HG03521 (cell line): ENCODE data around the gene CASTOR1.

ENCODE experiments used
- ATAC-seq: cut with Tn5 transposase; IDR thresholded peaks from one replicate; pipeline ENCODE4 v1.9.1; 2021; ENCODE audit warnings: mild to moderate bottlenecking, moderate library complexity; ENCODE audit not compliant: unreplicated experiment

The CASTOR1 gene

DNA sequence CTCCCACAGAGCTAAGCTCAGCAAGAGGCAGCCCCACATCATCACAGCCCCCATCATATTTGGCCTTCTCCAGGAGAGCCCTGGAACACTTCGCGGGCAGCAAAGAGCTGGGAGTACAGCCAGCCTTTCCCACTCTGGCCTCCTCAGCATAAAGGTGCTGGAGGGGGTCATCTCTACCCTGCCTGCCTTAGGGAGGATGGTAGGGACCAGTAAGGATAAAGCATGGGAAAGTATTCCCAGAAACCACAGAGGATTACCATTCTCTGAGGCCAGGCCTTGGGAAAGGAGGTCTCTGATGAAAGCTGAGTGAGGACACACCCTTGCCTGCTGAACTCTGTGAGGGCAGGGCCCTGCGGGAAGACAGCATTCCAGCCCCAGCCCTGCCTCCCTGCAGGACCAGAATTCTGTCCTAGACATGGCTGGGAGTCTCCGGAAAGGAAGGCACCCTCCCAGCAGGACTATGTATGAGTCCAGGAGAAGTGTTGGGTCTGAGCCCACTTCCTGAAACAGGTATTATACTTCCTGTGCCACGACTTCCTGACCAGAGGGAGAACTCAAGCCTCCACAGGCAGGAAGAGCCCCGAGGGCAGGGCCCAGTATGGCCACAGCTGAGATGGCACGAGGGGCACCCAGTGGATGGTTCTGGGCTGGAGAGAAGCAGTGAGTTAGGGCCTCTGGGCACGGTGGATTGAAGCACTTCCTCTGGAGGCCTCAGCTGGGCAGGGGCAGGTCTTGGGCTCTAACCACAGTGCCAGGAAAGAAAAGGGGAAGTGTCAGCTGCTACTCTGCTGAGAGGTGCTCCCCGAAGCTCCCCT is 12.9 kb upstream of the CASTOR1 start:
- no peak for ATAC-seq

DNA sequence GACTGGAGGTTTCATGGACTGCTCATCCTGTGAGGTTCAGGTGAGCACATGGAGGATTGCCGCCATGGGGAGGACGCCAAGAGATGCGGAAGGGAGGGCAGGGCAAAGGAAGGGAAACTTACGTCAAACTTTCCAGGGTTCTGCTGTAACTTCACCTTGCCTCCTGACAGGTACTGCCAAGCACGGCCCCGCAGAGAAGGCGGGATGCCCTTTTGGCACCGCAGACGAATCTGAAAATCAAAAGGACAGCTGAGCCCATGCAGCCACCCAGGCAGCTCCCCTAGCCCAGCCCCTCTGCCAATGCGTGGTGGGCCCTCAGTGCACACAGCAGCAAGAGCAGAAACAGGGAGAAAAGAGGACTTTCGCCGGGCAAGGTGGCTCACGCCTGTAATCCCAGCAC is 10.0 kb upstream of the CASTOR1 start:
- ATAC-seq = no peak

DNA sequence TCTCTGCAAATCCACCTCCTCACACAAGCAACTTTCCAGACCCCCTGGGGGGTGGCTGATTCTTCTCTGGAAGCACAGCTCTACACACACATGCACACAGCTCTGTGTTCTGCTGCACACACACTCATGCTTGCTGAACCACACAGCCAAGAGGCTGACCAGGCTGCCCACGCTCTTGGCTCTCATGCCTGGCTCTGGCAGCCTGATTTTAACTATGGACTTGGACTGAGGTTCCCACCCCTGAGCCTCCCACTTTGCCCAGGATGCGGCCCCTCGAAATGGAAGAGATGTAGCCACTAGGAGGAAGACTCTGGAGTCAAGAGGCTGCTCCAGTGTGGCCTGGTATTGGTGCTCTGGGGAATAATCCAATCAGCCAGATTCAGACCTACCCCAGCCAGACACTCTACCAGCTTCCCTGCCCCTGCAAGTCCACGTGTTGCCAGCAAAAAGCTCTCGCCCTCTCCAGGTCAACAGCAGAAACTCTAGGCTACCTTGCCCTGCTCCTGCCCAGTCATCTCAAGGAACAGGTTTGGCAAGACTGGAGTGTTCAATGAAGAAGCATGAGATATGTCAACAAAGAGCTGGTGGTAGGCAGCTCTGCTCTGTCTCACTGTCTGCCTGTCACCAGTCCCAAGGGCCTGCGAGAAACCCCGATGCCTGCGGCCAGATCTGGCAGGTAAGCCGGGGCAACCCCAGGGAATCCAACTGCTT is 8.8 kb upstream of the CASTOR1 start:
- ATAC-seq = no peak

DNA sequence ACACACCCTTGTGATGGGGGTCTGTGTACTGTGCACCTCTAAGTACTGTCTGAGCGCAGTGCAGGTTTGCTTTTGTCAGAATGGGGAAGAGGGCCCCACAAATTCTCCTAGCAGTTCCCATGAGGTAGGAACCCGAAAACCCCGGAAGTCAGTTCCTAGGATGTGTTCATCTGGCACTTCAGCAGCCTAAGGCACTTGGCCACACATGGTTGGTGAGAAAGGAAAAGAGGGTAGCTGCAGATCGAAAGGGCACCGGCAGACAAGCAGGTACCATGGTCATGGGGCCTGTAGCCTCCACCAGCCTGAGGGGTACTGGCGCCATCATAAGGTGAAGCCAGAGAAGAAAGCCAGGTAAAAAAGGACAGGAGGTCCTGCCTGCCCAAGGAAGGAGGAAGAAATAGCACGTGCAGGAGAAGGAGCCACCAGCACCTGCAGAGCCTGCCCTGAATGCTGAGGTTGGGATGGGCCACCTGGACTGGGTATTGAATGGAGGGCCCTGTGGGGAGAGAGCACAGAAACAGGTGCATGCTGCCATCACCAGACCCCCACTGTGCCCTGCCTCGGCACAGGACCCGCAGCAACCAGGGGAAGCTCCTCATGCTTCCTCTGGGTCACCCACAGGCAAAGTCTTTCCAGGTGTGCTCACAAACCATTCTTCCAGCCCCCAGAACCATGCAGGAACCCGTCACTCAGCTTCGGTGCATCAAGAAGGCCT is 8.1 kb upstream of the CASTOR1 start:
- no peak for ATAC-seq

- no peak for ATAC-seq
Observed at GRCh38 chr22:30296833-30297232, 7.5 kb upstream of the CASTOR1 start.

DNA sequence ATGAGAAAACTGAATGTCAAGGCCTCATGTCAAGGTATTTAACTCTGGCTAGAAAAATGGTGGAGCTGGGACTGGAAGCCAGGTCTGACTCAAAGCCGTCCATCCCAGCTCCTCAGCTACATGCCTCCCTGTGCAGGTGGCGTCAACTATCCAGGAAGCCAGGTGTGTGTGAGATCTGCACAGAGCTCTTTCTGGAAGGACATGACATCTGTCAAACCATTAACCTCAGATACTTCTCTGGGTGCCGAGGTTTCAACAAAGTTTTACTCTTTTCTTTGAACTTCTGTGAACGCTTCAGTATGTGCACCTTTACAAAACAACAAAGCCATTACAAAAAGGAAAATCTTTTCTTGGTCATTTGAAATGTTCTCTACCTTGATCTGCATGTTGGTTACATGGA is 7.0 kb upstream of the CASTOR1 start:
- ATAC-seq = no peak

DNA sequence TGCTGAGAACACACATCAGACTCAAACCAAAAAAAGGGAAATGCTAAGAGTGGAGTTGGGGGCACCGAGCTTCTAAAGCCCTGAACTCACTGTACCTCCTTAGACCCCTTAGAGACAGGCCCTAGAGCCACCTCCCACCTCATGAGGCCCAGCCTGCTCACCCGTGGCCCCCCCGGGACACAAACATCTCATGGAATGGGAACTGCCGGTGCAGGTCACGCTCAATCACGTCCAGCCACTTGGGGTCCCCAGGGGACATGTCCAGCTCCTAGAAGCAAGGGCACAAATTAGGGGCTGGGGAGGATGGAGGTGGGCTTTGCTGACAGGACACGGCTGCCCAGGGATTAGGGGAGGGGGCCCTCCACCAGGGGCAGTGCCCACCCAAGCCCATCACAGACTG is 6.3 kb upstream of the CASTOR1 start:
- ATAC-seq = no peak

DNA sequence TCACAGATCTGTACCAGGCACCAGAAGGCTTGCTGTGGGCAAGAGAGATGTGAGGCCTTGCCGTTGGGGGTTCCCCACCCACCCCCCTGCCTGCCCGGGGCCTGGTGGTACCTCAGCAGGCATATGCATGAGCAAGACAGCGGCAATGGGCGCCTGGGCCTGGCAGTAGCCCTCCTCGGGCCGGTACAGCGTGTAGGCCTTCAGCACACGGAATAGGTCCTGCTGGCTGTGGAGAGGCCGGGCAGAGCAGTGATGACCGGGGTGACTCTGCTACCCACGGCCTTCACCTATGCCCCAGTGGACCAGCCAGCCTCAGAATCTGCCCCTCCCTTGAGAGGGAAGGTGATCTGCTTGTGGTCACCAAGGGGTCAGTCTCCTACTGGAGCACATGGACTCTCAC is 5.5 kb upstream of the CASTOR1 start:
- ATAC-seq = no peak

- ATAC-seq = no peak
Observed at GRCh38 chr22:30294066-30294465, 4.8 kb upstream of the CASTOR1 start.

GRCh38 chr22:30293026-30293425 is 3.7 kb upstream of the CASTOR1 start:
- no peak for ATAC-seq

- ATAC-seq = no peak
Observed at GRCh38 chr22:30292069-30292970, 3.0 kb upstream of the CASTOR1 start.

DNA sequence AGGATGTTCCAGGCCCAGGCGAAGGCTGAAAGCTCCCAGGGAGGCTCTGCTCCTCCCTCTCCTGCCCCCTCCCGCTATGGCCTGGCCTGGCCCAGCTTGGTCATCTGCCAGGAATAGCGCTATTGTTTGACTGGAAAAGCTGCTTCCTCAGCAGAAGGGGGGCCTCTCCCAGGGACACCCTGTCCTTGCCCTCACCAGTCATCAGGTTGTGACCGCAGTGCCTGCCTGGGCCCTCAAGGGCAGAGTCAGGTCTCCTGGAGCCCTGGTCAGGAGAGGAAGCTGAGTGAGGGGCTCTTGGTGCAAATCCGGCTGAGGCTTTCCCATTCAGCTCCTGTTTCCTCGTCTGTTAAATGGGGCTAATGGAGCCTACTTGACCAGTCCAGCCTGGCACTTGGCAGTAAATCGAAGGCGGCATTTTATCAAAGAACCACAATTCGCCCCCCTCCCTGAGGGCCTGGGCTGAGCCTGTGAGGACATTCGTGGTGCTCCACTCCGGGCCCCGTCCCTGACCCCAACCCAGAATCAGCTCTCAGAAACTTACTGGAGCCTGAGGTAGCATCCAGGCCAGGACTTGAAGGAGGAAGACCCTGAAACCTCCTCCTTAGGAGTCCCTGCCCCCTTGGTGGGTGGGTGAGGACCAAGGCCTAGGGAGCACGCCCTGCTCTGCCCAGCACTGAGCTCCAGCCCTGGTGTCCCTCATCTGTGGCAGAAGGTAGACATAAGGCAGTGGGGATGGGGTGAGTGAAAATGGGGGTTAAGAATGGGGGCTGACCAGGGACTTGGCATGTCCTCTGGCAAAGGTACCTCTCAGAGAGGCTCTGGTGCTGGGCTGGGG is 2.0 kb upstream of the CASTOR1 start:
- no peak for ATAC-seq

DNA sequence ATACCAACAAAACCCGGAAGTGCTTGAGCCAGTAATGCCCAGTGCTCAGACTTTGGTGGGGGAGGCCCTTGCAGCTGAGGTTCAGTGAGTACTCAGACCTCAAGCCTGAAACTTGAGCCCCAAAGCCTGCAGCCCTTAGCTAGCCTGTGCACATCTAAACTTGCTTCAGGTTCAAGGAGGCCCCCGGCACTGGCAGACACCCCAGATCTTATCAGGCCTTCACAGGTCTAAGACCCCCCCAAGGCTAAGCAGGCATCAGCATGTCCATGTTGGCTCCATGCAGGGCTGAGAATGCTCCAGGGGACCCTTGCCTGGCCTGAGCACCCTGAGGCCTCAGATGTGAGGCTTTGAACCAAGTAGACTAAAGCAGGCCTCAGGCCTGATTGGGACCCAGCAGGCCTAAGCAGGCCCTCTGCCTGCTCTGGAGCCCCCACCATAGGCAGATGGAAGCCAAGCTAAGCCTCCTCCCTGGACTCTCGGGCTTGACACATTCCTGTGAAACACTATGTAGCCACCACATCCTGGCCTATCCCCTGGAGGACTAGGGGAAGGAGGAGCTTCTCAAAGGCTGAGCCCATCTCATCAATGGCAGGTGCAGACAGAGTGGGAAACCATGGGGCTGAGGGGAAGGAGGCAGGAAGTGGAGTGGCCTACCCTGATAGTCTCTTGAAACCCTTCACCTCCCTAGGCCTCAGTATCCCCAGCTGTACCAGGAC is 1.2 kb upstream of the CASTOR1 start:
- no peak for ATAC-seq

GRCh38 chr22:30289980-30290313 is 642 bp upstream of the CASTOR1 start:
- no peak for ATAC-seq

DNA sequence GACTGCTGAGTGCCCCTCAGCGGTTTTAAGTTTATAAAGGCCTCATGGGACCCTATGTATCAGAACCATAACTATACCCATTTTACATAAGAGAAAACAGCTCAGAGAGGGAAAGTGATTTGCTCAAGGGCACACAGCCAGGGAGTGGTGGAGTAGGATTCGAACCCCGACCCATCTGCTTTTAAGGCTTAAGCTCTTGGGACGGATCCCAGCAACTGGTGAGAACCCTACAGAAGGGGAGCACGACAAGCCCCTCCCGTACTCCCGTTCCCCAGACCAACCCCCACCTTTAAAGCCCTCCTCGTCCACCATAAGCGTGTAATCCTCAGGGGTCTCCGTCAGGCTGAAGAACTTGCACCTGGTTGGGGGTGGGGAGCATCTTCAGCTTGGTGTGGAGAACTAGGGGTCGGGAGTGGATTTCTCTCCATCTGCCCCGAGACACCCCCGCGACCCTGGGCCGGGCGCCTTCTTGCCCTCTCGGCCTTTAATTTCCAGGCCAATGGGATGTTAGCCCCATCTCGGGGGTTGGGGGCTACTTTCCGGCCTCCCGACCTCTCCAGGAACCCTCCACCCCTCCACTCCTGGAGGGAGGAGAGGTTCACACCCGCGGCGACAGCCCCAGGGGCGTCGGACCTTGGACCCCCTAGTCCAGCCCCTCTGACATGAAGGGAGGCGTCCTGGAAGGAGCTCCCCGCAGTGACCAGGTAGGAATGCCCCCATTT is 725 bp downstream of the CASTOR1 start:
- ATAC-seq = no peak

DNA sequence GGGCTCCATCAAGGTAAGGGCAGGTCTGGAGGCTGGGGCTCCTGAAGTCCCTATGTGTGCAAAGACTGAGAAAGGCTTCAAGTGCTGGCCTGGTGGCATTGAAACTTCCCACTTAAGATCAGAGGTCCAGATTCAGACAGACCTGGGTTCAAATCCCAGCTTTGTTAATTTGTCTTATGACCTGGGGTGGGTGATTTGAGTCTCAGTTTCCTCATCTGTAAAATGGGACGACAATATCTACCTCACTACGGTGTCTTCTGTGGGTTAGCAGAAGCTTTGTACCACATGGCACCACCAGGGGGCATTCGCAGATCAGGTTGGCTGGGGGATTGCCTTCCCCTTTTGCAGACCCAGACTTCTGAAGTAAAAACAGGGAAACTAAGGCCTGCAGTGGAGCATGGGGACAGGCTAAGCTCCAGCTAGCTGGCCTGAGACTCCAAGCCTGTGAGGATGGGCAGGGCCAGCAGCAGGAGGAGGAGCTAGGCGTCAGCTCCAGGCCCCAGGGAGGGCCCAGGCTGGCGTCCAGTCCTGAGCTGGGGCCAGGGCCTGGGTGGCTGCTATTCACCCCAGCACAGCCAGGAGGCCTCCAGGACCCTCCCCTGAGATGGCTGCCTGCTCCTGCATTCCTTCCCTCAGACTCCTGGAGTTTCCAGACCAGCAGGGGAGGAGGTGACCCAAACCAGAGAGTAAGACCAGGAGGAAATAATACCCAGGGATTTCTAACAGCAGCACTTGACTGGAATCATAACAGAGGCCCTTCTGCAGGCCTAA is 1.5 kb downstream of the CASTOR1 start:
- no peak for ATAC-seq

GRCh38 chr22:30286813-30287647 is 2.3 kb downstream of the CASTOR1 start:
- ATAC-seq = no peak
